Lung (tissue), 12 donors: ENCODE results near the gene RBPJ. TPM values are rescaled to one million over a fixed set of nuclear protein-coding genes. Genes with fewer than 3 reads are reported as not detected.
"Not testable (repeated sequence)": the region's sequence is repeated elsewhere in the genome, so short reads cannot be mapped to it uniquely, and the experiment has no call there.

Source experiments
- ATAC-seq: fragments of 200-7000 bp; cut with Tn5 transposase; one replicate; pipeline ENCODE4 v1.9.1; 2020; ENCODE audit warnings: moderate number of reproducible peaks; ENCODE audit not compliant: insufficient read depth, low FRiP score
- DNase-seq, 3 donors: peaks; one replicate each; pipeline ENCODE4 v3.0.0-alpha.2; 2013 to 2017
- H3K27ac ChIP-seq, 2 donors: one replicate each; pipeline ENCODE4 v1.5.1; 2013; ENCODE audit warnings: mild to moderate bottlenecking in 2 of 2, moderate library complexity in 2 of 2, control low read depth in 1 of 2, inconsistent platforms in 1 of 2, low read depth in 1 of 2, low read length in 1 of 2
- H3K27me3 ChIP-seq, 3 donors: one replicate each; pipeline ENCODE4 v1.5.1; 2013; ENCODE audit warnings: low read length in 2 of 3; ENCODE audit not compliant: control insufficient read depth in 3 of 3, insufficient read depth in 3 of 3
- H3K36me3 ChIP-seq, 4 donors: one replicate each; pipeline ENCODE4 v1.5.1; 2013; ENCODE audit warnings: low read length in 4 of 4, mild to moderate bottlenecking in 1 of 4, moderate library complexity in 1 of 4; ENCODE audit not compliant: control insufficient read depth in 4 of 4, insufficient read depth in 4 of 4
- H3K4me1 ChIP-seq, 5 donors: one replicate each; pipeline ENCODE4 v1.5.1; 2013; ENCODE audit warnings: low read length in 5 of 5, mild to moderate bottlenecking in 2 of 5, moderate library complexity in 1 of 5; ENCODE audit not compliant: control insufficient read depth in 5 of 5, insufficient read depth in 5 of 5
- H3K4me3 ChIP-seq: one replicate; pipeline ENCODE4 v1.5.1; 2013; ENCODE audit warnings: mild to moderate bottlenecking, control low read depth, moderate library complexity
- H3K9ac ChIP-seq, 2 donors: one replicate each; pipeline ENCODE4 v1.5.1; 2013; ENCODE audit warnings: low read length in 2 of 2, control low read depth in 1 of 2; ENCODE audit not compliant: insufficient read depth in 1 of 2
- H3K9me3 ChIP-seq, 4 donors: one replicate each; pipeline ENCODE4 v1.5.1; 2013; ENCODE audit warnings: low read length in 3 of 4, mild to moderate bottlenecking in 1 of 4, moderate library complexity in 1 of 4; ENCODE audit not compliant: control insufficient read depth in 4 of 4, insufficient read depth in 3 of 4
- WGBS, 2 donors: extraction: QIAGEN DNeasy Blood & Tissue Kit; methylation state at CpG; one replicate each; pipeline ENCODE4 v1.1.7; 2013; 5-methylcytosine and 5-hydroxymethylcytosine counted together
- polyA plus RNA-seq, 2 donors: library from polyadenylated mRNA; stranded (reverse); fragments of 200-250 nt; gene quantifications; one replicate each; pipeline ENCODE4 v1.2.1, GENCODE V29; 2013
- total RNA-seq, 2 donors: library from RNA; depleted of rRNA in 1 of 2; stranded (reverse); fragments of >200 nt in 1 of 2; gene quantifications; one replicate each; pipeline ENCODE4 v1.2.1, GENCODE V29; 2014 to 2021
- TF ChIP-seq, protein P1 (sequence below): IDR thresholded peaks from 2 replicates; pipeline ENCODE4 v1.5.1; 2012; ENCODE audit warnings: mild to moderate bottlenecking; ENCODE audit errors: control extremely low read depth, extremely low read depth
- donor health status: control.
- donor health status: control.
- donor health status: Bipolar disorder and iron deficiency.
- donor health status: healthy.
- donor health status: DM: yes; HTN: yes; CAD: no.

The RBPJ gene
- total and polyA plus RNA-seq, 4 donors: 39.1 to 130 (median 58.9) TPM

DNA sequence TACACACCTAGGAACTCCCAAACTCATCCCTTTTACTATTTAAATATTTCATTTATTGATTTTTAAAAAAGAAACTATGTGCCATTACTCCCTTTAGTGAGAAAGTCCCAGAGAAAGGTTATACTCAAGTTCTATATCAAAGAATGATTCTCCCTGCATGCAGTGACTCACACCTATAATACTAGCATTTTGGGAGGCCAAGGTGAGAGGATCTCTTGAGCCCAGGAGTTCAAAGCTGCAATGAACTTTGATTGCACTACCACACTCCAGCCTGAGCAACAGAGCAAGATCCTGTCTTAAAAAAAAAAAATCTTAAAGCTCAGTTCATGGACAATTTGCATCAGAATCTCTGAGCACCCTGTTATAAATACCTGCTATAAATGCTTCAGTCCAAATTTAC lies 9.2 kb upstream of the RBPJ start:
- no peak for DNase-seq
- Histone ChIP-seq H3K4me3 (no peak overlapping the region), H3K4me1 (no peaks in the 10 kb centered on the region), H3K9me3 (no peaks in the 10 kb centered on the region), H3K27me3 (no peaks in the 10 kb centered on the region), H3K9ac (no peak overlapping the region), H3K36me3 (no peaks in the 10 kb centered on the region), H3K27ac (no peak overlapping the region)
- ATAC-seq: no peak
- TF ChIP-seq, protein P1, sequence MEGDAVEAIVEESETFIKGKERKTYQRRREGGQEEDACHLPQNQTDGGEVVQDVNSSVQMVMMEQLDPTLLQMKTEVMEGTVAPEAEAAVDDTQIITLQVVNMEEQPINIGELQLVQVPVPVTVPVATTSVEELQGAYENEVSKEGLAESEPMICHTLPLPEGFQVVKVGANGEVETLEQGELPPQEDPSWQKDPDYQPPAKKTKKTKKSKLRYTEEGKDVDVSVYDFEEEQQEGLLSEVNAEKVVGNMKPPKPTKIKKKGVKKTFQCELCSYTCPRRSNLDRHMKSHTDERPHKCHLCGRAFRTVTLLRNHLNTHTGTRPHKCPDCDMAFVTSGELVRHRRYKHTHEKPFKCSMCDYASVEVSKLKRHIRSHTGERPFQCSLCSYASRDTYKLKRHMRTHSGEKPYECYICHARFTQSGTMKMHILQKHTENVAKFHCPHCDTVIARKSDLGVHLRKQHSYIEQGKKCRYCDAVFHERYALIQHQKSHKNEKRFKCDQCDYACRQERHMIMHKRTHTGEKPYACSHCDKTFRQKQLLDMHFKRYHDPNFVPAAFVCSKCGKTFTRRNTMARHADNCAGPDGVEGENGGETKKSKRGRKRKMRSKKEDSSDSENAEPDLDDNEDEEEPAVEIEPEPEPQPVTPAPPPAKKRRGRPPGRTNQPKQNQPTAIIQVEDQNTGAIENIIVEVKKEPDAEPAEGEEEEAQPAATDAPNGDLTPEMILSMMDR: no peak

DNA sequence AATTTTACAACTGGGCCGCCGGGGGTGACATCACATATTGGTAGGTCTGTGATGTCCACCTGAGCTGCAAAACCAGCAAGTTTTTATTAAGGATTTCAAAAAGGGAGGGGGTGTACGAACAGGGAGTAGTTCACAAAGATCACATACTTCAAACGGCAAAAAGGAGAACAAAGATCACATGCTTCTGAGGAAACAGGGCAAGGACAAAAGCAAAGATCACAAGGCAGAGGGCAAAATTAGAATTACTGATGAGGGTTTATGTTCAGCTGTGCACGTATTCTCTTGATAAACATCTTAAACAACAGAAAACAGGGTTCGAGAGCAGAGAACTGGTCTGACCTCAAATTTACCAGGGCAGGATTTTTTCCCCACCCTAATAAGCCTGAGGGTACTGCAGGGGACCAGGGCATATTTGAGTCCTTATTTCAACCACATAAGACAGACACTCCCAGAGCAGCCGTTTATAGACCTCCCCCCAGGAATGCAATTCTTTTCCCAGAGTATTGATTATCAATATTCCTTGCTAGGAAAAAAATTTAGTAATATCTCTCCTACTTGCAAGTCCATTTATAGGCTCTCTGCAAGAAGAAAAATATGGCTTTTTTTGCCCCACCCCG lies 5.4 kb upstream of the RBPJ start:
- 87 to 89% methylated on average over 8 of the region's 8 CpGs for WGBS, 2 donors
- ATAC-seq: not testable (repeated sequence)

DNA sequence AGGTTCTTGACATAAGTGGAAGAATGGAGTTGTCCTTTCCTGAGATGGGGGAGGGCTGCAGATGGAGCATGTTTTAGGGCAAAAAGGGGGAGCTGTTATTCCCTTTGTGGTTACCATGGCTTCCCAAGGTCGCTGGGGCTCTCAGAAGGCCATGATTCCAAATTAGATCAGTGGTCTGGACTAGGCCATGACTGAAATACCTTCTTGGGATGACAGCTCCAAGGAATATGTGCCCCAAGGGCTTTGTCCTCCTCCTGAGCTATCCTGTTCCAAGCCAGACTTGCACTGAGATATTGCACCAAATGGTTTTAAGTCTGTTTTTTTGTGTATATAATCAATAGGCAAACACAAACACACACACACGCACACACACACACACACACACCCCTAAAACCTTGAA lies 3.0 kb upstream of the RBPJ start:
- no peaks in the 10 kb centered on the region for H3K27me3 ChIP-seq
- H3K4me3 ChIP-seq: no peak overlapping the region
- TF ChIP-seq, protein P1: no peak
- no peak overlapping the region for H3K27ac ChIP-seq
- H3K9me3 ChIP-seq: no peaks in the 10 kb centered on the region
- H3K36me3 ChIP-seq: peaks cover 0 to 3% (median 0%) of the 10 kb centered on the region in 4 donors
- no peak overlapping the region for H3K9ac ChIP-seq
- ATAC-seq: no peak
- H3K4me1 ChIP-seq: peaks cover 0 to 16% (median 0%) of the 10 kb centered on the region in 5 donors
- WGBS, 2 donors: 88 to 94% methylated on average over 2 of the region's 2 CpGs
- no peak for DNase-seq

More for the DNA sequence above, 5.4 kb upstream of the RBPJ start:
- not testable (repeated sequence) for H3K4me1 ChIP-seq, H3K27me3 ChIP-seq, H3K36me3 ChIP-seq, H3K27ac ChIP-seq, DNase-seq, H3K9me3 ChIP-seq, H3K4me3 ChIP-seq, H3K9ac ChIP-seq

DNA sequence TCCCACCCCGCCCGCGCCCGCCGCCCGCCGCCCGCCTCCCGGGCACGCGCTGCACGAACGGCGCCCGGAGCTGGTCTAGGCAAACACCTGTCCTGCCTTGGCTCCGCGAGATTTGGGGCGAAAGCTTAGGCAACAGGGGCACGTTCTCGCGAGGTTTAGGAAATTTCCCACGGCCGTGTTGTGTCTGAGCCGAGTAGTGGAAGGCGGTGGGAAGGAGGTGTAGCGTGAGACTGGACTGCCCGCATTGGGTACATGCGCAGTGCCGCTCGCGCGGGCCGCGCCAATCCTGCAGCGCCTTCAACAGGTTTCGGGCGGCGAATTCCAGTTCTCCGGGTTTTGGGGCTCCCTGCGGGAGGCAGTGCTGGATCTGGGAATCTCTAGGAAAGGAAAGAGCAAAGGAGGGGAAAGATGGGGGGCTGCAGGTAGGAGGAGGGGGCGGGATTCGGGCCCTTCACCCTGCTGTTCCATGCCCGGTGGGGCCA lies 1.3 kb upstream of the RBPJ start:
- peaks cover 0 to 30% (median under 1%) of the 10 kb centered on the region in 5 donors for H3K4me1 ChIP-seq
- H3K9me3 ChIP-seq: no peaks in the 10 kb centered on the region
- H3K36me3 ChIP-seq: peaks cover 0 to 3% (median 0%) of the 10 kb centered on the region in 4 donors
- H3K4me3 ChIP-seq: peak overlapping the region; percentile 85
- H3K27me3 ChIP-seq: no peaks in the 10 kb centered on the region
- WGBS, 2 donors: 0 to 1% methylated on average over 43 of the region's 43 CpGs
- ATAC-seq (peak; percentile 85), DNase-seq (peak; percentile 99 to 100 (median 99))
- H3K27ac ChIP-seq: peak overlapping the region; percentile 94 to 96
- H3K9ac ChIP-seq: peak overlapping the region; percentile 8 to 14
- TF ChIP-seq, protein P1: no peak
